Right lobe of liver (tissue), 4 donors: Measurements from ENCODE around the gene LYST.

Experiments used
- CTCF ChIP-seq, 4 donors: fragments of 200-600 bp in 3 of 4; fragments of 450-650 bp in 1 of 4; IDR thresholded peaks; one replicate each; pipeline versions ENCODE4 v1.5.1 to v1.8.0; 2016 to 2022; ENCODE audit warnings: antibody characterized with exemption in 4 of 4, mild to moderate bottlenecking in 2 of 4
- POLR2A ChIP-seq: fragments of 450-650 bp; IDR thresholded peaks from one replicate; pipeline ENCODE4 v1.6.1; 2017; ENCODE audit warnings: antibody characterized with exemption, mild to moderate bottlenecking
- donor health status: DM: no; HTN: no; CAD: no.
- donor health status: DM: no; HTN: no; CAD: no.
- donor health status: DM: no; HTN: yes; CAD: no.

GRCh38 chr1:235671992-235672391 is 194.7 kb downstream of the LYST start:
- no peak for TF ChIP-seq POLR2A
- no peak for TF ChIP-seq CTCF (IDR thresholded peaks at IDR 0.05)
